HL-60/S4 treated with retinoic acid at 250 ng/mL for 4 days and 3 days (cell line): ENCODE data around the gene LPIN3.

Experiments
- in situ Hi-C: fragments of 300-500 bp; cut with MboI; formaldehyde crosslinking; loops from 2 replicates; pipeline ENCODE4 v1.7.0; 2022; ENCODE audit warnings: low sequenced_read_pairs

LPIN3 gene

DNA sequence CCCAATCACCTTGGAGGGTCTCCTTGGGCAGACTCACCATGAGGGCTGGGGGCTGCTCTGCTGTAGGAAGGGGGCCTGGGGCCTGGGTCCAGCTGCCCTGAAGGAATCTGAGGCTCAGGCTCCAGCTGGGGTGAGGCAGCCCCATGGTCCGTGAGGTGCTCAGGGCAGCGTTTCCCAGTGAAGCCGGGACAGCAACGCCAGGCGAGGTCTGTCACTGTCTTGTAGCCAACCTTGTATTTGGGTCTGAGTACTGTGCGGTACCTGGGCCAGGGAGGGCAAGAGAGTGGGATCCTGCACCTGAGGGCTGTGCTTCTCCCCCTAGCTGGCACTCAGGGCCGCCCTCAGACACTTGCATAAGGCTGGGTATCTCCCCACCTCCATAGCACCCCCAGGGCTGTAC is 23.0 kb downstream of the LPIN3 start:
- in situ Hi-C loops: no loop called here

- in situ Hi-C loops: no loop called here
Observed at GRCh38 chr20:41364236-41364855, 23.7 kb downstream of the LPIN3 start.

GRCh38 chr20:41364967-41365765 is 24.5 kb downstream of the LPIN3 start:
- in situ Hi-C loops: no loop called here

- in situ Hi-C loops: no loop called here
Observed at GRCh38 chr20:41365777-41366545, 25.3 kb downstream of the LPIN3 start.

- in situ Hi-C loops: no loop called here
Observed at GRCh38 chr20:41366546-41367392, 26.1 kb downstream of the LPIN3 start, which contains the start of gene EMILIN3. Gene EMILIN3 (minus strand): TSS chr20:41366818. CDS start chr20:41366634, 184 bp downstream.

- in situ Hi-C loops: no loop called here
Observed at GRCh38 chr20:41367393-41367695, 26.7 kb downstream of the LPIN3 start.

- in situ Hi-C loops: no loop called here
Observed at GRCh38 chr20:41367956-41368355, 27.3 kb downstream of the LPIN3 start.

DNA sequence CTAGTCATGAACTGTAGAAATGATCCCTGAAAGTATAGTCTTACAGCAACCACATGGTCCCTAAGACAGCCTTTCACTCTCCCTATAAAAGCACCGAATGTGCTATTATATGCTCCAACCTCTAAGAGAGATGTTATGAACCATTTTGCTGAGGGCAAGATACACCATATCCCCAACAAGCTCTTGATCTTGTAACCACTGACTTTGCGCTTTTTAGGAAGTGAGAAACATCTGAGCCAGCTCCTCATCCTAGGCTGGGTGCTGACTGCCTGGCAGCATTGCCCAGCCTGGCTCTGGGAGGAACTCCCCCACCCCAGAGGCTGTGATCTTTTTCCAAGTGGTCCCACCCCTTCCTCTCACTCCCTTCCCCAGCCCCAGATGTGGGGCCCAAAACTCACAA is 29.1 kb downstream of the LPIN3 start:
- in situ Hi-C loops: no loop called here

DNA sequence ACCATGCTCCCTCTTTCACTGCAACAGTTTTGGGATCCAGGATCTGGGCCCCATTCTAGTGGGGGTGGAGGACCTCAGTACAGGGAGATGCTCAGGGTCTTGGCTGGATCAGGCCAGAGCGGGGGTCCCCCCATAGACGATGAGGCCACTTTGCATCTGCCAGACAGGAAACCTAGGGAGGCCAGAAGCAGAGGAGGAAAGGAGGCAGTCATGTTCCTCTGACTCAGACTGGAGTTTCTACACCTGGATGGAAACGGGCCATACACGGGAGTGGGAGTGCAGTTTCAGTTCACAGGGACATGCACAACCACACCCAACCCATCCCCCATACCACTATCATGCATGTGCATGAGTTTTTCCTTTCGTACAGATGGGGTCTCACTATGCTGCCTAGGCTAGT is 29.6 kb downstream of the LPIN3 start:
- in situ Hi-C loops: no loop called here

DNA sequence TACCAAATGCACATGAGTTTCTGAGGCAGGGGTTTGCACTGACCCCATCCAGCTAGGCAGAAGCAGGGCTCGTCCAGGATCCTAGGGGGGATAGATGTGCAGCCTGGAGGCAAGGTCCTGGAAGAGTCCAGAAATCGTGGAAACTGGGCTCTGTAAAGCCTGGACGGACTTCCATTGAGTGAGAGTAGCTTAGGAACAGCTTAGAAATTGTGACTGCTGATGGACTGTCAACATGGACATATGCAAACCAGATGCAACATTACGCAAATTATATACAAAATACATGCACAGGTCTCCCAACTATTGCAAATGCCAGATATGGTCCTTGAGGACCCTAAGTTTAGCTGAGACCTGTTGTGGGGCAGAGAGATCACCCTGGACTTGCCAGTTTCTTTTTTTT is 30.8 kb downstream of the LPIN3 start:
- in situ Hi-C loops: no loop called here

DNA sequence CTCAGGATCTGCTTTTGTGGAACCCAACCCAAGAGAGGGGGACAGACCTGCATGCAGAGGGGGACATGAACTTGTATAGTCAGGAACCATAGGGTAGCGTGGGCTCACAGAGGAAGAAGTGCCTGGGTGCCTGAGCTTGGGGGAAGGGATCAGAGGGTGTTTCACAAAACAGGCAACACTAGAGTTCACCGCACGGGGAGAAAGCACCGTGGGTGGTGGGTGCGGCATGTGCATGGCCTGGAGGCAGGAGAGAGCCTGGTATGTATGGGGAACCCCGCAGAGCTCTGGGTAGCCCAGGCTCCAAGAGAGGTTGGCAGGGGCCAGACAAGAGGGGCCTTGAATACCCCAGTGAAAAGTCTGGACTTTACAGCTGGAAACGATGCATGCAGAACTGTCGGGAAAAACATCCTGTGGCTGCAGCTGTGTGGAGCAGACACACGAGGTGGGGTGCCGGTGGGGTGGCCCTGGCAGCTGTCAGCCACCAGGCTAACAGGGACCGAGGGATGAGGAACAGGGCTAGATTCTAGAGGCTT is 32.7 kb downstream of the LPIN3 start:
- in situ Hi-C loops: no loop called here

DNA sequence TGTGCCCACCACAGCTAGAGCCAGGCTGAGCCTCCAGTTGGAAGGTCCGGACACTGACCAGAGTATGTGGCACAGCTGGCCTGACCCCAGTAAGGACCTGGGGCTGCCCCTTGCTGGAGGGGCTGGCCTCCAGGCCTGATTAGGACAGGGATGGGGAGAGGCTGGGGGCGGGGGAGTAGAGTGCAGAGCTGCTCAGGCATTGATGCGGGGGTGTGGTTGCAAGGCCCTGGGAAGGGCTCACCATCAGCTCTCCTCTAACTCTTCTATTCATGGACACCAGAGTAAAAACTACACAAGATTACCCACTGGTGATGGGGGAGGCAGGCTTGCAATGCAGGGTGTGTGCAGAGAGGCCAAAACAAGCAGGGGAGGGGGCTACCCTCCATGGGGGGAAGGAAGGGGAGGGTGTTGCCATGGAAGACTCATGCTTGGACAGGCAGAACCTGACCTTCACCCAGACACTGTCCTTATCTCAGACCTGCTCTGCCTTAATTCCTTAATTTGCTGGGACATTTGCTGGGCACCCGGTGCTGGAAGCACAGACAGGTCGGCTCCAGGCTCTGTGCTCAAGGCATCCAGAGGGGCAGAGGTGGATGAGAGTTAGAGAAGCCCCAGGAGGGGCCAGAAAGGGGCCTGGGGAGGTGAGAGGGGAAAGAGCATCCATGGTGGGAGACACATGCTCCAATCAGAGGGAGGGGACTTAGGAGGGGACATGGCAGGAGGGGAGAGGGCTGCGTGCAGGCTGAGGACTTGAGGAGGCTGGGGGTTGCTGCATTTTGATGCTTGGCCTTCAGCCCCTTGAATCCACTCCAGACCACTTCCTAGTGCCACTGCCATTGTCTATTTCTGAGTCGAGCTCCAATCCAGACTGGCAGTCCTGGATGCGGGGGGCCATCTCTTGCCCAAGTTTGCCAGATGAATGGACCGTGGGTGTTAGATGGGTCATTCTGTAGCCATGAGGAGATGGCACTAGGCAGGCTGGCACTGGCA is 33.6 kb downstream of the LPIN3 start:
- in situ Hi-C loops: no loop called here

- in situ Hi-C loops: no loop called here
Observed at GRCh38 chr20:41375846-41376245, 35.2 kb downstream of the LPIN3 start.

DNA sequence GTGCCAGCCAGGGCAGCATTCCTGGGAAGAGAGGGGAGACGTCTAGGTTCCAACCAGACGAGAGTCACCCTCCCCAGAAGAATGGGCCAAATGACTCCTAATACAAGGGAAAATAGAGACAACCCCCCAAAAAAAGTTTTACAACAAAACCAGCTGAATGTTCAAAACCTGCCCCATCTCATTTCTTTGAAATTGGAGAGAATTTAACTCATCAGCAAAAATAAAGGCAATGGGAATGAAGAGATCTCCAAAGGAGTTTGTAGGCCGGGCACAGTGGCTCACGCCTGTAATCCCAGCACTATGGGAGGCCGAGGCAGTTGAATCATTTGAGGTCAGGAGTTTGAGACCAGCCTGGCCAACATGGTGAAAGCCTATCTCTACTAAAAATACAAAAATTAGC is 35.7 kb downstream of the LPIN3 start:
- in situ Hi-C loops: no loop called here

DNA sequence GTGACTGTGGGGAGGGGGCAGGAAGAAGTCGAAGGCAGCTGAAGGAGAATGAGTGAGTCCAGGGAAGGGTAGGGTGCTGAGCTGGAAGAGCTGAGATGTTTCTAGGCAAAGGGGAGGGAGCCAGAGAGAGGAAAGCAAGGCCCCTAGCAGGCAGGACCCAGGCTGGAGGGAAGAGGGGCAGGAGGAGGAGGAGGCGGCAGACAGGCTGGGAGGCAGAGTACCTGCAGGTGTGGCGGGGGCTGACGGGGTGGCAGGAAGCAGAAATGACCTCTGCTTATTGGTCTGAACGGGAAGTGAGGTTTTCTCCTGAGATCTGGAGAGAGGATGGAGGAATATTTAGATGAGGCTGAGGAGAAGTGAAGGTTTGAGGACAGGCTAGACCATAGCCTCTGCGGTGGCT is 36.7 kb downstream of the LPIN3 start:
- in situ Hi-C loops: no loop called here

- in situ Hi-C loops: no loop called here
Observed at GRCh38 chr20:41379551-41379950, 38.9 kb downstream of the LPIN3 start.

DNA sequence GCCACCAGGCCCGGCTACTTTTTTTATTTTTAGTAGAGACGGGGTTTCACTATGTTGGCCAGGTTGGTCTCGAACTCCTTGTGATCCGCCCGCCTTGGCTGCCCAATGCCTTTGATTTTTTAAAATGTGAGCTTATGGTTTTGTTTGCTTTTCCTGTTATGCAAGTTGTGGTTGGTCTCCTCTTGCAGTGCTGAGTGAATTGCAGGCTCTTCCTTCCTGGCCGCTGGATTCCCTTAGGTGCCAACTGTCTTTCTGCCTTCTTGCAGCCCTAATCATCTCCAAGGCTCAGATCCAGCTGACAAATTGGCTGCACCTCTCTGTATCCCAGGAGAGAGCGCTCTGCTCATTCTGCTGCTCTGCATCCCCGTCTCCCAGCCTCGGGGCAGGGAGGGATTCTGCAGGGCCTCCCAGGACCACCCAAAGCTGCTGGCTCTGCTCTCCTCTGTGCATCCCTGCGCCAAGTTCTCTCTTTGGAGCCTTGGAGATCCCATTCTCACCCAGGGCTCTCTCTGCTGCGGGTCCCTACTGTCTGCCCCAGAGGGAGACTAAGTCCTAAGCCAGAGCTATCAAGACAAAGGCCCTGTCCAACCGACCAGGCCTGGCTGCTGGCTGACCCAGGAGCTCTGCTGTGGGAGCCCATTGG is 40.1 kb downstream of the LPIN3 start:
- in situ Hi-C loops: no loop called here

GRCh38 chr20:41382791-41383305 is 42.2 kb downstream of the LPIN3 start:
- in situ Hi-C loops: no loop called here
